GM21825 (cell line): ENCODE data around the gene LEMD1.
"Not testable (repeated sequence)": the region's sequence is repeated elsewhere in the genome, so short reads cannot be mapped to it uniquely, and the experiment has no call there.

ENCODE experiments used
- ATAC-seq: cut with Tn5 transposase; IDR thresholded peaks from one replicate; pipeline ENCODE4 v1.9.1; 2021; ENCODE audit warnings: mild to moderate bottlenecking, moderate library complexity; ENCODE audit not compliant: unreplicated experiment

LEMD1 gene

GRCh38 chr1:205382561-205382960 lies 39.3 kb downstream of the LEMD1 start:
- no peak for ATAC-seq

- no peak for ATAC-seq
Observed at GRCh38 chr1:205381305-205381704, 40.6 kb downstream of the LEMD1 start.

GRCh38 chr1:205380882-205381281 lies 41.0 kb downstream of the LEMD1 start:
- no peak for ATAC-seq

GRCh38 chr1:205379056-205379455 lies 42.8 kb downstream of the LEMD1 start:
- no peak for ATAC-seq

GRCh38 chr1:205377355-205377754 lies 44.5 kb downstream of the LEMD1 start:
- ATAC-seq, result no peak

DNA sequence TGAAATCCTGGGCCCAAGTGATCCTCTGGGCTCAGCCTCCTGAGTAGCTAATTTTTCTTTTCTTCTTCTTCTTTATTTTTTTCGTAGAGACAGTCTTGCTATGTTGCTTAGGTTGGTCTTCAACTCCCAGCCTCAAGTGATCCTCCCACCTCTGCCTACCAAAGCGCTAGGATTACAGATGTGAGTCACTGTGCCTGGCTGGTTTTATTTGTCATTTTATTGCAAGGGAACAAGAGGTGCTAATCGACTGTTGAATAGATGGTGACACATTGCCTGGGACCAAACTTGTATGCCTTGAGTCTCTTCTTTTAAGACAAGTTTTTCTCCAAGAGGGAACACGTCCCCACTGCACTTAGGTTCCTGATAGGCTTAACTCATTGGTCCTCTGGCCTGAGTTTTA lies 45.1 kb downstream of the LEMD1 start:
- ATAC-seq, result no peak

DNA sequence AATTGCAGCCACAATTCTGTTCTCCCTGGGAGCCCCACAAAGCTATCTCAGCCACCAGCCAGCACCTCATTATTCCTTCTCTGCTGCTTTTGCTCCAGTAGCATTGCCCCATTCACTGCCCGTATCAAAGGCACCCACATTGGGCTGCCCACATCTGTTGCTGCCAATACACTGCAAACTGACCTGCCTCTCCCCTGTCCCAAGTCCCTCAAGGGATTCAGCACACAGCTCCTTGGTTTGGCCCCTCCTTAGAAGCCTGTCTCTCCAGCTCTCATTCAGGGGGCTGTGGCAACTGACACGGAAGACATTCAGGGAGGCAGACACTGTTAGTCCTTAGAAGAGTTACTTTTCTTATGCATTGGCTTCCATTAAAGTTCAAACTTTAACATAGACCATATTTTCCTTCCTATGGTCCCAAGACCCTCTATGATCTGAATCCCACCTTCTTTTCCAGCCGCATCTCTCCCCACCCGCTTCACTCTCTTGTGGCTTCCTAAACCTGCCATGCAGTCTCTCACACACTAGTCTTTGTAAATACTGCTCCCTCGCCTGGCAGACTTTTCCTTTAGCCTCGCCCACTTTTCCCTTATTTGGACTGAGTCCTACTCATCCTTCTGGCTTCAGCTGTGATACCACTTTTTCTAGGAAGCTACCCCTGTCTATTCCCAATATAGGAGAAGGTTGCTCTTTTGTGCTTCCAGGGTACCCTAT lies 45.9 kb downstream of the LEMD1 start:
- no peak for ATAC-seq

DNA sequence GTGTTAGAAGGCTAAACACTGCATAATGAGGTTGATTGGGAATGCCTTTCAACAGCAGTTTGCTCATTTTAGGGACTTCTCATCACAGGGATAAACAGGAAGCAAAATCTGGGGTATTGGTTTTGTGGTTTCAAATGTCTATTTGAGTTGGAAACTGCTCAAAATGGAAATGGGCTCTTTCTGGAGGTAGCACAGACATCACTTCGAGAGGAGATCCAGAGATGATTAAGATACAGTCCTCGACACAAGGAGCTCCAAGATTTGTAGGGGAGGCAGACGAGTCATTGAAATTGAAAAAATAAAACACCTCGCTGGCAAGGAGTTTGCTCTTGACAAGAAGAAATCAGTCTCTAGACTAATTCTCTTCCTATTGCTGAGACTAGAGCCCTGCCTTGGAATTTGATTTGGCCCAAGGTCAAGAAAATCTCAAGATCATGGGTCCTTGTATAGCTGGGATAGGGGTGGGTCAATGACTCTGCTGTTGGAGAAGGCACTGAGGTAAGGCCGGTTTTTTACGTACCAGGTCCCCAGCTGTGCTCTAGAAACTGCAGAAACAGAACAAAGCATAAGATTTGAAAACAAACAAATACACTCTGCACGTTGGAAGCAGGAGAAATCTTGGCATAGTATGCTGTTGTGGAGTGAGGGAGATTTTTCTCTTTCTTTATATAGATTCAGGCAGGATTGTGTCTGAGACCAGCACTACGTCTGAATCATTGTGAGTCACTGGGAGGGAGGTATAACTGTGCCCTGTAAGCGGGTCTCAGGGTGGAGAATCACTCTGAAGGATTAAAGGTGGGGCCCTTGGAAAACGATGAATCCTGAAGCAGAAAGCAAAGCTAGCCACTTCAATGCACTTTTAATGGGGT lies 47.4 kb downstream of the LEMD1 start:
- no peak for ATAC-seq

GRCh38 chr1:205373798-205374175 lies 48.1 kb downstream of the LEMD1 start:
- no peak for ATAC-seq

- no peak for ATAC-seq
Observed at GRCh38 chr1:205373022-205373797, 48.6 kb downstream of the LEMD1 start.

- no peak for ATAC-seq
Observed at GRCh38 chr1:205371871-205372660, 49.8 kb downstream of the LEMD1 start.

- ATAC-seq, result no peak
Observed at GRCh38 chr1:205370780-205371179, 51.1 kb downstream of the LEMD1 start.

- ATAC-seq, result no peak
Observed at GRCh38 chr1:205369701-205370123, 52.1 kb downstream of the LEMD1 start.

GRCh38 chr1:205368478-205368877 lies 53.4 kb downstream of the LEMD1 start:
- ATAC-seq, result no peak

DNA sequence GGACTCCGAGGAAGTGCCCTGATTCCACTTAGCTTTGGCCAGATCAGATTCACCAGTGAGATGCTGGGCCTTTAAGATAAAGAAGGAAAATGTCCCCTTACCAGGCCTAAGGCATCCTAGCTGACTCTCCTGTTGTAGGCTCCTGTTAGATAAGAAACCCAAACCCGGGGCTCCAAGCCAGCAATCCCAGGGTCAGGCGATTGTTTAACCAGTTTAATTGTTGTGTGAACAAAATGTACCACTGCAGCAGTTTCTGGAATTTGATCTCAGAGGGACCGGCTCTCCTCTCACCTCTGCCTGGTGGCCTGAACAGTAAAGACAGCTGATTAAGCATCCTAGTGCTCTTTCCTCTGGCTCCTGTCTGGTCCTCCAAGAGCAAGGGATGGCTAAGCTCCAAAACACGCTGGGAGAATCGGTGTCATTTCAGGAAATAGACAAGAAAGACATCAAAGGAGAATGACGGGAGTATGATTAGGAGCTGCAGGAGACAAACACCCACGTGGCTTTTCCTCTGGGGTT lies 55.9 kb downstream of the LEMD1 start:
- ATAC-seq, result no peak

- not testable (repeated sequence) for ATAC-seq
Observed at GRCh38 chr1:205365086-205365485, 56.8 kb downstream of the LEMD1 start.

- no peak for ATAC-seq
Observed at GRCh38 chr1:205360891-205361290, 61.0 kb downstream of the LEMD1 start.

DNA sequence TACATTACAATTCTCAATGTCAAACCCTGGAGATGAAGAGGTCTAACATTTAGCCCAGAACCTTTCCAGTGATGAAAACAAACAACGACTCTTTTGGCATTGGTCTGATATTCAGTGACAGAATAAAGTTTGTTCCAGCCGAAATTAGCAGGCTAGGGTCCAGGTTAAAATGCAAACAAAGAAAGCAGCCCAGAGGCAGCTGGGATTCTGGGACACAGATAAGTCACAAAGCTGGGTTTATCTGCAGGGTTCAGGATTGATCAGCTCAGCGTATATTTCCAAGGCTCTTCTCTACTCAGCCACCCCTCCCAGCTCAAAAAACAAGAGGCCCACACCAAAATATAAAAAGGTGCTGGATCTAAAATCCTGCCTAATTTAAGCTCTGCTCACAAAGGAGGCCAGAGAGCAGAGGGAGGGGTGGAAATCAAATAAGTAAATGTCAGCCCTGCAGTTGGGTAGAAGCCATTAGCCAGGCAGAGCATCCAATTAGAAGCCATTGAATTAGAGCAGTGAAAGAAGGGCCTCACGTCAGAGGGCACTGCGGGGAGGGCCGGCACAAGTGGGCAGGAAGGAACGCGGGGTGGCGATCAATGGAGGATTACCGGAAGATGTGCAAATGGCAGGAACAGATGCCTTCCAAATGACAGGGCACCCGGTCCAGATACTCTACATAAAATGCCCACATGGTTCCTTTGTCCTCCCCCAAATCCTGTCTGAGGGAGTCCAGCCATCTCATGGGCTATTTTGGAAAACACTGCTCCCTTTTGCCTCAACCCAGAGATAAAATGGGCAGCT lies 61.9 kb downstream of the LEMD1 start:
- ATAC-seq, result no peak

DNA sequence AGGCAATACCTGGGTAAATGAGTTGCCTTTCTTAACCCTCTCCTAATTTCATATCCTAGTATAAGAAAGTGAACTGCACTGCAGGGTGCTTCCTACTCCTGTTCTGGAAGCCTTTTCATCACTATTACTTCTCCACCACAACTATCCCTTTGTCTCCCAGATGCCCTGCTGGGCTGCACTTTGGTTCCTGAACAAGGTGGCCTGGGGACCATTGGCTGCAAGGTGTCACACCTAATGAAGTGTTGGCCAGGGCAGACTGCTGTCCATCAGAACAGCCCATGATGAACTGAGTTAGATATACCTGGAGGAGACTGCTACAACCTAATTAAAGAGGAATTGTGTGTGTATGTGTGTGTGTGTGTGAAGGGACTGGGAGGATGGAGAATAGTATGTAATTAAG lies 63.3 kb downstream of the LEMD1 start:
- no peak for ATAC-seq

- no peak for ATAC-seq
Observed at GRCh38 chr1:205357567-205357966, 64.3 kb downstream of the LEMD1 start.
